PC-3 (cell line): ENCODE results near the gene ARAF. TPM values are rescaled to one million over a fixed set of nuclear protein-coding genes. Genes with fewer than 3 reads are reported as not detected.
A peak's percentile ranks its signal among the peaks of the same experiment; 100 is the strongest.

Experiments used
- ATAC-seq: fragments of 200-7000 bp; cut with Tn5 transposase; 2 replicates; pipeline ENCODE4 v1.9.1; 2020; ENCODE audit warnings: mild to moderate bottlenecking, moderate library complexity
- BruUV-seq: library from RNA; stranded (reverse); fragments of 400-500 nt; replicated peaks from 2 replicates; lab custom pipeline; 2021; lab: Mats Ljungman, UMichigan
- CTCF ChIA-PET: fragments of 300-600 bp; sonication (Branson Sonifier 250); formaldehyde crosslinking; loops from one replicate; lab custom pipeline; 2022; ENCODE audit warnings: antibody characterized with exemption; lab: Charles Lee
- POLR2A ChIA-PET: fragments of 300-600 bp; sonication (Branson Sonifier 250); formaldehyde crosslinking; loops from one replicate; lab custom pipeline; 2022; ENCODE audit warnings: antibody characterized with exemption; ENCODE audit not compliant: unreplicated experiment; lab: Charles Lee
- DNase-seq: peaks from one replicate; pipeline ENCODE4 v3.0.0-alpha.2; 2015
- H2AFZ ChIP-seq: fragments of 300-600 bp; sonication (generic); 2 replicates; pipeline ENCODE4 v1.6.0; 2016; ENCODE audit warnings: antibody characterized with exemption, low read length
- H3F3A ChIP-seq: fragments of 300-600 bp; sonication (generic); one replicate; pipeline ENCODE4 v1.6.0; 2017; ENCODE audit warnings: antibody characterized with exemption, low read length, control low read depth, mild to moderate bottlenecking; ENCODE audit not compliant: unreplicated experiment
- H3K27ac ChIP-seq: fragments of 300-600 bp; sonication (generic); 2 replicates; pipeline ENCODE4 v1.5.1; 2016; ENCODE audit warnings: mild to moderate bottlenecking, low read length
- H3K27me3 ChIP-seq: fragments of 300-600 bp; sonication (generic); 2 replicates; pipeline ENCODE4 v1.6.1; 2016; ENCODE audit warnings: low read length, mixed read lengths
- H3K36me3 ChIP-seq: fragments of 300-600 bp; sonication (generic); 2 replicates; pipeline ENCODE4 v1.6.1; 2016; ENCODE audit warnings: low read depth, mixed run types, low read length, mixed read lengths
- H3K4me1 ChIP-seq: fragments of 300-600 bp; sonication (generic); 2 replicates; pipeline ENCODE4 v1.5.1; 2016; ENCODE audit warnings: low read length; ENCODE audit not compliant: insufficient read depth
- H3K4me2 ChIP-seq: fragments of 300-600 bp; sonication (generic); 2 replicates; pipeline ENCODE4 v1.6.0; 2016; ENCODE audit warnings: low read length
- H3K4me3 ChIP-seq: fragments of 300-600 bp; sonication (generic); 2 replicates; pipeline ENCODE4 v1.5.1; 2016; ENCODE audit warnings: mild to moderate bottlenecking, low read length, mixed read lengths
- H3K79me2 ChIP-seq: fragments of 300-600 bp; sonication (generic); 2 replicates; pipeline ENCODE4 v1.6.1; 2017; ENCODE audit warnings: low read length, mixed read lengths
- H3K9ac ChIP-seq: fragments of 300-600 bp; sonication (generic); 2 replicates; pipeline ENCODE4 v1.6.0; 2016; ENCODE audit warnings: mild to moderate bottlenecking, low read length
- H3K9me2 ChIP-seq: fragments of 300-600 bp; sonication (generic); replicated peaks from 2 replicates; pipeline ENCODE4 v1.6.1; 2016; ENCODE audit warnings: mixed run types, low read length, mixed read lengths
- H3K9me3 ChIP-seq: fragments of 300-600 bp; sonication (generic); 2 replicates; pipeline ENCODE4 v1.6.1; 2016; ENCODE audit warnings: low read length, mixed read lengths
- H4K20me1 ChIP-seq: fragments of 300-600 bp; sonication (generic); 2 replicates; pipeline ENCODE4 v1.6.1; 2016; ENCODE audit warnings: low read length, mixed read lengths
- CTCF ChIP-seq: fragments of 300-600 bp; sonication (generic); conservative IDR thresholded peaks from 2 replicates; pipeline ENCODE4 v1.5.1; 2017; ENCODE audit warnings: antibody characterized with exemption, low read depth, mild to moderate bottlenecking, low read length
- EZH2 ChIP-seq: fragments of 300-600 bp; sonication (generic); IDR thresholded peaks from one replicate; pipeline ENCODE4 v1.6.1; 2017; ENCODE audit warnings: antibody characterized with exemption, mild to moderate bottlenecking, low read length; ENCODE audit not compliant: unreplicated experiment
- EZH2phosphoT487 ChIP-seq: fragments of 300-600 bp; sonication (generic); IDR thresholded peaks from 2 replicates; pipeline ENCODE4 v1.6.1; 2018; ENCODE audit warnings: mild to moderate bottlenecking, antibody characterized with exemption, low read length, borderline replicate concordance
- intact Hi-C: fragments of 100-400 bp; cut with micrococcal nuclease; formaldehyde crosslinking; loops from 2 replicates; pipeline ENCODE4 v1.9.0; 2023
- total RNA-seq: library from RNA; depleted of rRNA; stranded (reverse); fragments of >200 nt; gene quantifications from 2 replicates; pipeline ENCODE4 v1.2.3, GENCODE V29; 2014

The ARAF gene
- total RNA-seq, 1 experiment from 2014 or later: 52.6 TPM

DNA sequence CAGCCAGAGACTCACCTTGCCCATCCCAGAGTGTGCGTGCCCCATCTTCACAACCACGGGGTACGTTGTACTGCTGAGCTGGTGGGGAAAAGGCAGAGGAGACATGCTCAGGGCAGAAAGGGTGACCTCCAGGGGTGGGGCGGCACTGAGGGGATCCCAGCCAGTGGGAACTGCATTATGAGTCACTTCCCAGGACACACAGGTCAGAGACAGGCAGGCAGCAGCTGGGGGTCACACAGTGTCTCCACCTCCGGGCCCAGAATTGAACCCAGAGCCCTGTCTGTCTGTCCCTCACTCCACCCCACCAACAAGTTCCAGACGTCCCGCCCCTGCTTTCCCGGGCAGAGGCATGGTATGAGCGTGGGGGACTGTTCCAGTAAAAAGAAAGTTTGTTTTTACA is 16.4 kb downstream of the ARAF start:
- Histone ChIP-seq H3K4me3 (no peak overlapping the region), H3K27me3 (no peaks in the 10 kb centered on the region), H3K9me3 (no peaks in the 10 kb centered on the region), H3K9ac (no peak overlapping the region), H3K9me2 (no peaks in the 10 kb centered on the region), H3K4me1 (peaks cover 32% of the 10 kb centered on the region), H3K36me3 (no peaks in the 10 kb centered on the region), H4K20me1 (no peaks in the 10 kb centered on the region), H2AFZ (no peak overlapping the region), H3K27ac (no peak overlapping the region), H3F3A (no peaks in the 10 kb centered on the region), H3K4me2 (no peak overlapping the region), H3K79me2 (peaks cover 2% of the 10 kb centered on the region)
- CTCF ChIA-PET: no interaction called here
- DNase-seq (no peak), ATAC-seq (no peak)
- POLR2A ChIA-PET: no interaction called here
- TF ChIP-seq EZH2 (no peak), EZH2phosphoT487 (no peak), CTCF (no peak)
- intact Hi-C loops: no loop called here
- BruUV-seq: no TSS peak

GRCh38 chrX:47577901-47578300 is 16.9 kb downstream of the ARAF start:
- no peaks in the 10 kb centered on the region for H3K27me3 ChIP-seq
- peaks cover 7% of the 10 kb centered on the region for H3K79me2 ChIP-seq
- H3K9me2 ChIP-seq: no peaks in the 10 kb centered on the region
- H2AFZ ChIP-seq: no peak overlapping the region
- ChIA-PET CTCF (no interaction called here), POLR2A (no interaction called here)
- ATAC-seq (no peak), DNase-seq (no peak)
- no peak for TF ChIP-seq EZH2
- no peak for TF ChIP-seq CTCF
- no peak for TF ChIP-seq EZH2phosphoT487
- no peak overlapping the region for H3K4me2 ChIP-seq
- H3K27ac ChIP-seq: no peak overlapping the region
- no peaks in the 10 kb centered on the region for H3F3A ChIP-seq
- intact Hi-C loops: no loop called here
- no peak overlapping the region for H3K4me3 ChIP-seq
- peaks cover 31% of the 10 kb centered on the region for H3K4me1 ChIP-seq
- no peaks in the 10 kb centered on the region for H3K9me3 ChIP-seq
- no peaks in the 10 kb centered on the region for H4K20me1 ChIP-seq
- no peak overlapping the region for H3K9ac ChIP-seq
- BruUV-seq: no TSS peak
- no peaks in the 10 kb centered on the region for H3K36me3 ChIP-seq

- Histone ChIP-seq H3K9me2 (no peaks in the 10 kb centered on the region), H3K9me3 (no peaks in the 10 kb centered on the region), H4K20me1 (no peaks in the 10 kb centered on the region), H3K27ac (no peak overlapping the region), H3K27me3 (no peaks in the 10 kb centered on the region), H3F3A (no peaks in the 10 kb centered on the region), H3K4me1 (peaks cover 31% of the 10 kb centered on the region), H3K36me3 (no peaks in the 10 kb centered on the region; the same call in 1 of the 2 replicates), H2AFZ (no peak overlapping the region), H3K79me2 (peaks cover 15% of the 10 kb centered on the region), H3K4me2 (peak overlapping the region; percentile 57; the same call in 1 of the 2 replicates), H3K4me3 (no peak overlapping the region), H3K9ac (no peak overlapping the region)
- BruUV-seq: no TSS peak
- ATAC-seq: no peak
- intact Hi-C loops: no loop called here
- TF ChIP-seq CTCF: no peak
- CTCF ChIA-PET: no interaction called here
- DNase-seq: no peak
- POLR2A ChIA-PET: no interaction called here
Observed at GRCh38 chrX:47578692-47579091, 17.7 kb downstream of the ARAF start.
